CD4-positive, alpha-beta memory T cell (primary cell): ENCODE results near the gene SEC14L1. TPM values are rescaled to one million over a fixed set of nuclear protein-coding genes. Genes with fewer than 3 reads are reported as not detected.
"Not testable (repeated sequence)": the region's sequence is repeated elsewhere in the genome, so short reads cannot be mapped to it uniquely, and the experiment has no call there.

Experiments
- CTCF ChIA-PET: fragments of 350-600 bp; sonication (Branson Sonifier 250); formaldehyde crosslinking; loops from one replicate; lab custom pipeline; 2021; ENCODE audit warnings: inconsistent platforms; ENCODE audit not compliant: partially characterized antibody; lab: Charles Lee
- POLR2A ChIA-PET: fragments of 350-600 bp; sonication (Branson Sonifier 250); formaldehyde crosslinking; loops from one replicate; lab custom pipeline; 2021; ENCODE audit not compliant: partially characterized antibody; lab: Charles Lee
- DNase-seq, 5 donors: peaks; one replicate each; pipeline versions ENCODE4 v3.0.0 to v3.0.0-alpha.2; 2020 to 2022; ENCODE audit warnings: mixed read lengths in 1 of 5
- H3K27ac ChIP-seq: one replicate; pipeline ENCODE4 v1.7.0; 2013; ENCODE audit warnings: low read depth, low read length
- H3K27me3 ChIP-seq: 2 replicates; pipeline ENCODE4 v1.7.0; 2013; ENCODE audit warnings: mild to moderate bottlenecking, low read length, moderate library complexity; ENCODE audit not compliant: insufficient read depth
- H3K36me3 ChIP-seq: 2 replicates; pipeline ENCODE4 v1.7.0; 2013; ENCODE audit warnings: mild to moderate bottlenecking, low read length, moderate library complexity; ENCODE audit not compliant: insufficient read depth
- H3K4me1 ChIP-seq: 2 replicates; pipeline ENCODE4 v1.7.0; 2013; ENCODE audit warnings: mild to moderate bottlenecking, low read length, moderate library complexity; ENCODE audit not compliant: insufficient read depth
- H3K4me3 ChIP-seq, 2 donors: one replicate each; pipeline ENCODE4 v1.7.0; 2013; ENCODE audit warnings: low read length in 2 of 2, mild to moderate bottlenecking in 1 of 2
- H3K9me3 ChIP-seq, 2 donors: one replicate each; pipeline ENCODE4 v1.7.0; 2013; ENCODE audit warnings: low read length in 2 of 2, control low read depth in 1 of 2; ENCODE audit not compliant: control insufficient read depth in 1 of 2
- H3K27ac Mint-ChIP-seq, 7 donors: one replicate each; pipeline ENCODE4 v1.8.0; 2020 to 2021; ENCODE audit warnings: mixed read lengths in 7 of 7, mild to moderate bottlenecking in 6 of 7, inconsistent platforms in 3 of 7, moderate library complexity in 3 of 7
- H3K27me3 Mint-ChIP-seq, 2 donors: one replicate each; pipeline ENCODE4 v1.8.0; 2020 to 2021; ENCODE audit warnings: mixed read lengths in 2 of 2
- H3K36me3 Mint-ChIP-seq, 2 donors: one replicate each; pipeline ENCODE4 v1.8.0; 2020 to 2021; ENCODE audit warnings: mixed read lengths in 2 of 2, inconsistent platforms in 1 of 2, mild to moderate bottlenecking in 1 of 2
- H3K4me1 Mint-ChIP-seq, 4 donors: one replicate each; pipeline ENCODE4 v1.8.0; 2020 to 2021; ENCODE audit warnings: mixed read lengths in 4 of 4, mild to moderate bottlenecking in 1 of 4
- H3K4me3 Mint-ChIP-seq, 8 donors: one replicate each; pipeline ENCODE4 v1.8.0; 2020 to 2021; ENCODE audit warnings: mixed read lengths in 8 of 8, mild to moderate bottlenecking in 7 of 8, moderate library complexity in 6 of 8, inconsistent platforms in 3 of 8
- H3K9me3 Mint-ChIP-seq, 8 donors: one replicate each; pipeline ENCODE4 v1.8.0; 2020 to 2021; ENCODE audit warnings: mixed read lengths in 8 of 8, mild to moderate bottlenecking in 5 of 8, inconsistent platforms in 3 of 8, moderate library complexity in 1 of 8
- intact Hi-C: fragments of 100-400 bp; cut with micrococcal nuclease; formaldehyde crosslinking; loops from one replicate; pipeline ENCODE4 v1.15.1; 2023
- polyA plus RNA-seq, 2 donors: library from polyadenylated mRNA; unstranded; fragments of 300-500 nt; fragmentation: Illumina TruSeq; gene quantifications; one replicate each; pipeline ENCODE4 v1.2.3, GENCODE V29; 2021
- total RNA-seq, 2 experiments: library from RNA; stranded (reverse); gene quantifications; one replicate each; pipeline ENCODE4 v1.2.3, GENCODE V29; 2021

SEC14L1 gene
- total and polyA plus RNA-seq, 4 experiments from 2014 or later = 8.9 to 35.5 (median 25.9) TPM

DNA sequence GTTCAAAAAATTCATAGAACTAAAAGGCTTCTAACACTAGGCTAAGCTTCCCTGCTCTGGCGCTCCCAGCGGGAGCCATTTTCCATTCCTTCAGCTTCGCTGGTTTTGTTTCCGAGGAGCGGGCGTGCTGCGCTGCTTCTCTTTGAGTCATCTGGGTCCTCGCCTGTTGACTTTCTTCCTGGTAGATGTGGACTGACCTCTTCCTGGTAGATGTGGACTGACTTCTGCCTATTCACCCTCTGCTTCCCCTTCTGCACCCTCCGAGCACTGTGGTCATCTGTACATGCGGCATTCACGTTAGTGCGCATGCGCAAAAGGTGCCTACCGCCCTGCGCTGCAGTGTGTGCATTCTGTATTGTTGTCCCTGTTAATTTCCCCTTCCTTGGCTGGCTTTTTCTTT lies 40.8 kb upstream of the SEC14L1 start:
- peak overlapping the region in 2 of 8 donors; percentile 22 to 45 for H3K4me3 Mint-ChIP-seq
- no peaks in the 10 kb centered on the region for H3K27me3 Mint-ChIP-seq
- Histone ChIP-seq H3K27ac (no peak overlapping the region), H3K9me3 (no peaks in the 10 kb centered on the region), H3K36me3 (peaks cover 3% of the 10 kb centered on the region), H3K4me3 (no peak overlapping the region), H3K4me1 (peaks cover 14% of the 10 kb centered on the region), H3K27me3 (no peaks in the 10 kb centered on the region)
- no peaks in the 10 kb centered on the region for H3K9me3 Mint-ChIP-seq
- H3K36me3 Mint-ChIP-seq = peaks cover 20 to 36% of the 10 kb centered on the region in 2 donors
- DNase-seq = no peak
- intact Hi-C loops = no loop called here
- ChIA-PET POLR2A (no interaction called here), CTCF (no interaction called here)
- peak overlapping the region in 4 of 7 donors; percentile 89 to 95 (median 92) for H3K27ac Mint-ChIP-seq
- H3K4me1 Mint-ChIP-seq = peaks cover 9 to 26% (median 19%) of the 10 kb centered on the region in 4 donors

GRCh38 chr17:77101521-77102410 lies 39.0 kb upstream of the SEC14L1 start:
- Histone ChIP-seq H3K9me3 (no peaks in the 10 kb centered on the region), H3K4me1 (peaks cover 14% of the 10 kb centered on the region), H3K36me3 (peaks cover 3% of the 10 kb centered on the region), H3K27ac (no peak overlapping the region), H3K4me3 (no peak overlapping the region), H3K27me3 (no peaks in the 10 kb centered on the region)
- ChIA-PET POLR2A (interaction anchor here (0.9 kb wide), 1 partner anchor 14 kb away, joined by 3 read pairs; no protein-coding TSS in a partner anchor), CTCF (interaction anchor here (0.7 to 1.2 kb wide), 2 partner anchors 13 to 15 kb away, joined by 3 read pairs; no protein-coding TSS in a partner anchor)
- Mint-ChIP-seq H3K36me3 (peaks cover 15 to 26% of the 10 kb centered on the region in 2 donors), H3K27ac (peak overlapping the region in 3 of 7 donors; percentile 42 to 61 (median 53)), H3K27me3 (no peaks in the 10 kb centered on the region), H3K4me1 (peaks cover 9 to 26% (median 17%) of the 10 kb centered on the region in 4 donors), H3K4me3 (no peak overlapping the region), H3K9me3 (no peaks in the 10 kb centered on the region)
- no peak for DNase-seq
- intact Hi-C loops = no loop called here

GRCh38 chr17:77102411-77103134 lies 38.2 kb upstream of the SEC14L1 start:
- H3K36me3 ChIP-seq, H3K27me3 ChIP-seq, H3K27me3 Mint-ChIP-seq, H3K27ac ChIP-seq, H3K9me3 ChIP-seq, H3K4me3 ChIP-seq, intact Hi-C loops, H3K4me3 Mint-ChIP-seq, H3K9me3 Mint-ChIP-seq, DNase-seq: not testable (repeated sequence)
- CTCF ChIA-PET = interaction anchor here (0.8 to 1.2 kb wide), 2 partner anchors 14 to 16 kb away, joined by 3 to 5 read pairs; no protein-coding TSS in a partner anchor
- H3K4me1 ChIP-seq = peaks cover 14% of the 10 kb centered on the region
- POLR2A ChIA-PET = interaction anchor here (0.9 kb wide), 1 partner anchor 14 kb away, joined by 3 read pairs; no protein-coding TSS in a partner anchor
- Mint-ChIP-seq H3K4me1 (peaks cover 8 to 24% (median 17%) of the 10 kb centered on the region in 4 donors), H3K27ac (peak overlapping the region in 2 of 7 donors; percentile 10 to 29), H3K36me3 (peaks cover 13 to 23% of the 10 kb centered on the region in 2 donors)

- ChIA-PET POLR2A (no interaction called here), CTCF (no interaction called here)
- H3K4me1 ChIP-seq = peaks cover 16% of the 10 kb centered on the region
- intact Hi-C loops = no loop called here
- H3K4me3 ChIP-seq = no peak overlapping the region
- Mint-ChIP-seq H3K36me3 (peaks cover 3% of the 10 kb centered on the region in 2 donors), H3K27ac (peak overlapping the region in 3 of 7 donors; percentile 25 to 51 (median 45)), H3K4me3 (no peak overlapping the region), H3K4me1 (peaks cover 5 to 14% (median 6%) of the 10 kb centered on the region in 4 donors), H3K9me3 (no peaks in the 10 kb centered on the region), H3K27me3 (no peaks in the 10 kb centered on the region)
- DNase-seq = no peak
- H3K27ac ChIP-seq = no peak overlapping the region
- no peaks in the 10 kb centered on the region for H3K9me3 ChIP-seq
- no peaks in the 10 kb centered on the region for H3K27me3 ChIP-seq
- H3K36me3 ChIP-seq = no peaks in the 10 kb centered on the region
Observed at GRCh38 chr17:77105706-77106105, 35.1 kb upstream of the SEC14L1 start.

GRCh38 chr17:77106874-77107358 lies 33.9 kb upstream of the SEC14L1 start:
- H3K27ac ChIP-seq = peak overlapping the region; percentile 31
- no peak overlapping the region for H3K4me3 ChIP-seq
- H3K36me3 ChIP-seq = no peaks in the 10 kb centered on the region
- ChIA-PET POLR2A (interaction anchor here (1.4 to 1.7 kb wide), 2 partner anchors 8 to 18 kb away, joined by 3 to 5 read pairs; no protein-coding TSS in a partner anchor), CTCF (interaction anchor here (1.0 kb wide), 1 partner anchor 33 kb away, joined by 3 read pairs; the partner anchor contains the start of gene SEC14L1)
- Mint-ChIP-seq H3K27ac (peak overlapping the region in 4 of 7 donors; percentile 32 to 95 (median 65)), H3K27me3 (no peaks in the 10 kb centered on the region), H3K4me3 (peak overlapping the region in 7 of 8 donors; percentile 21 to 82 (median 49)), H3K36me3 (no peaks in the 10 kb centered on the region), H3K9me3 (no peaks in the 10 kb centered on the region), H3K4me1 (peaks cover 5 to 14% (median 6%) of the 10 kb centered on the region in 4 donors)
- H3K4me1 ChIP-seq = peaks cover 16% of the 10 kb centered on the region
- peak in 1 of 5 donors; percentile 37 for DNase-seq
- intact Hi-C loops = no loop called here
- no peaks in the 10 kb centered on the region for H3K27me3 ChIP-seq
- H3K9me3 ChIP-seq = no peaks in the 10 kb centered on the region

DNA sequence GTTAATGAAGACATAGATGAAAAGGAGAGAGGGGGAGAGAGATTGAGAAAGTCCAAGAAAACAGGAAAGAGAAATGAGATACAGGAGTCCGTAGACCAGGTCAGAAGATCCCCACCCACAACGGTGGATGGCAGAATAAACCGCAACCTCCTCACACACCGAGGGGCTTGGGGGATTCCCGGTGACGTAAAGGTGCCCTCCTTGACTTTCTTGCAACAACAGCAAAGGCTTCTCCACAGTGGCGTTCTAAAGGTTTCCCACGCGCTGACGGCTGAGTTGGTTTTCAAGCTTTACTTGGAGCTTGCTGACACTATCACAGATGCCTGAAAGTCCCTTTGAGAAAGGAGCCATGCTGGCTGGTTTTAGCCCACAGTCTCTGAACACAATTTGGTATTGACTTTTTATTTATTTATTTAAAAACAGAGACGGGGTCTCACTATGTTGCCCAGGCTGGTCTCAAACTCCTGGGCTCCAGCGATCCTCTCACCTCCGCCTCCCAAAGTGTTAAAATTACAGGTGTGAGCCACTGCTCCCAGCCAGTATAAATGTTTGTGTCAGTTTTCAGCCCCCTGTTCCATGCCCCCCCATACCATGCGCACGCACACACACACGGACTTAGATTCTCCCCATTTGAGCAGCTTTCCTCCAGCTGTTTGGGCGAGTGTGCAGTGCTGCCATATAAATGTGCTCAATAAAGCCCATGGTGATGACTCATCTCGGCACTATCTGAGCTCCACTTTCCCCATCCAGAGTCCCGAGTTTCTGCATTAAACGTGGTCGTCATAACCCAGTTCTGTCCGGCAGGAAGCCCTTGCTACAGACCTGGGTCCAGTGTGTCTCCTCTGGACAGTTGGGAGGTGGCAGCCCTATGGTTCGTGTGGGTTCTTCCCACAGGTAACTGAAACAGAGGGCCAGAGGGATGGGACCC lies 33.0 kb upstream of the SEC14L1 start:
- Mint-ChIP-seq H3K36me3 (no peaks in the 10 kb centered on the region), H3K4me1 (peaks cover 6 to 14% (median 6%) of the 10 kb centered on the region in 4 donors), H3K9me3 (no peaks in the 10 kb centered on the region), H3K27me3 (no peaks in the 10 kb centered on the region), H3K4me3 (peak overlapping the region in 6 of 8 donors; percentile 31 to 82 (median 48)), H3K27ac (peak overlapping the region in 3 of 7 donors; percentile 63 to 95 (median 81))
- ChIA-PET CTCF (interaction anchor here (1.0 to 1.1 kb wide), 2 partner anchors 9 to 32 kb away, joined by 3 read pairs; partner anchors contain the start of gene SEC14L1), POLR2A (interaction anchor here (1.4 to 1.7 kb wide), 2 partner anchors 9 to 19 kb away, joined by 3 to 5 read pairs; no protein-coding TSS in a partner anchor)
- H3K27ac ChIP-seq = no peak overlapping the region
- H3K4me3 ChIP-seq = no peak overlapping the region
- H3K36me3 ChIP-seq = no peaks in the 10 kb centered on the region
- peak in 3 of 5 donors; percentile 56 to 74 (median 69) for DNase-seq
- H3K4me1 ChIP-seq = peaks cover 16% of the 10 kb centered on the region
- H3K27me3 ChIP-seq = no peaks in the 10 kb centered on the region
- H3K9me3 ChIP-seq = no peaks in the 10 kb centered on the region
- intact Hi-C loops = no loop called here
